Measurements from ENCODE around the gene IL2.
A peak's percentile ranks its signal among the peaks of the same experiment; 100 is the strongest.

The IL2 gene

GRCh38 chr4:122456231-122457116 is at the start of gene IL2:
Gene IL2 (minus strand): TSS chr4:122456725. CDS start chr4:122456440, 285 bp downstream.
- no peak within 1 kb of the TSS for H3K9ac ChIP-seq
- H3K9me3 ChIP-seq (replicated peaks in 1 of 11): no peaks in the 10 kb centered on the region
- H3K27ac ChIP-seq: no peak within 1 kb of the TSS
- H4K20me1 ChIP-seq: no peaks in the 10 kb centered on the region
- H3K36me3 ChIP-seq: no peaks in the 10 kb centered on the region
- no peaks in the 10 kb centered on the region for H3K27me3 ChIP-seq
- H3K4me1 ChIP-seq: peaks cover 0 to 13% (median 6%) of the 10 kb centered on the region in 10 experiments; a peak in 9 of 20 replicates
- H3K4me2 ChIP-seq: no peak within 1 kb of the TSS
- TF ChIP-seq Cebpa-rat (IDR thresholded peaks at IDR 0.05): no peak
- no peak within 1 kb of the TSS for H3K4me3 ChIP-seq

- no peak for TF ChIP-seq Cebpa-rat (IDR thresholded peaks at IDR 0.05)
- no peaks in the 10 kb centered on the region for H4K20me1 ChIP-seq
- H3K27me3 ChIP-seq: no peaks in the 10 kb centered on the region
- H3K9me3 ChIP-seq (replicated peaks in 1 of 11): no peaks in the 10 kb centered on the region
- H3K4me3 ChIP-seq: no peak overlapping the region
- H3K9ac ChIP-seq: no peak overlapping the region
- no peaks in the 10 kb centered on the region for H3K36me3 ChIP-seq
- H3K4me1 ChIP-seq: no peaks in the 10 kb centered on the region
- H3K4me2 ChIP-seq: no peak overlapping the region
- H3K27ac ChIP-seq: no peak overlapping the region
These were observed 46.7 kb upstream of the IL2 start for GRCh38 chr4:122503214-122503613.

GRCh38 chr4:122500852-122501501 is 44.5 kb upstream of the IL2 start:
- no peaks in the 10 kb centered on the region for H3K9me3 ChIP-seq (replicated peaks in 1 of 11)
- no peak for TF ChIP-seq Cebpa-rat (IDR thresholded peaks at IDR 0.05)
- no peak overlapping the region for H3K4me2 ChIP-seq

GRCh38 chr4:122489061-122489460 is 32.5 kb upstream of the IL2 start:
- peaks cover 36 to 53% (median 46%) of the 10 kb centered on the region in 11 experiments for H3K9me3 ChIP-seq (replicated peaks in 1 of 11)
- H3K9ac ChIP-seq: no peak overlapping the region
- H3K36me3 ChIP-seq: no peaks in the 10 kb centered on the region
- H3K27ac ChIP-seq: no peak overlapping the region
- H3K4me3 ChIP-seq: no peak overlapping the region
- H3K4me1 ChIP-seq: no peaks in the 10 kb centered on the region
- no peak overlapping the region for H3K4me2 ChIP-seq
- no peaks in the 10 kb centered on the region; a peak in 1 of 22 replicates for H4K20me1 ChIP-seq
- no peak for TF ChIP-seq Cebpa-rat (IDR thresholded peaks at IDR 0.05)
- no peaks in the 10 kb centered on the region for H3K27me3 ChIP-seq

More at GRCh38 chr4:122500852-122501501, 44.5 kb upstream of the IL2 start:
- no peaks in the 10 kb centered on the region for H4K20me1 ChIP-seq
- no peaks in the 10 kb centered on the region for H3K36me3 ChIP-seq
- no peaks in the 10 kb centered on the region for H3K27me3 ChIP-seq
- H3K27ac ChIP-seq: no peak overlapping the region
- H3K4me1 ChIP-seq: no peaks in the 10 kb centered on the region
- H3K4me3 ChIP-seq: no peak overlapping the region
- no peak overlapping the region for H3K9ac ChIP-seq

GRCh38 chr4:122483481-122483880 is 27.0 kb upstream of the IL2 start:
- TF ChIP-seq Cebpa-rat (IDR thresholded peaks at IDR 0.05): no peak
- no peaks in the 10 kb centered on the region; a peak in 1 of 22 replicates for H4K20me1 ChIP-seq
- H3K9me3 ChIP-seq (replicated peaks in 1 of 11): peaks cover 6 to 16% (median 13%) of the 10 kb centered on the region in 11 experiments; a peak in 21 of 22 replicates
- H3K4me1 ChIP-seq: no peaks in the 10 kb centered on the region
- no peak overlapping the region for H3K4me3 ChIP-seq
- H3K36me3 ChIP-seq: no peaks in the 10 kb centered on the region
- no peak overlapping the region for H3K27ac ChIP-seq
- H3K4me2 ChIP-seq: no peak overlapping the region
- H3K9ac ChIP-seq: no peak overlapping the region
- H3K27me3 ChIP-seq: no peaks in the 10 kb centered on the region

GRCh38 chr4:122481766-122482405 is 25.4 kb upstream of the IL2 start:
- no peak overlapping the region for H3K27ac ChIP-seq
- H3K4me2 ChIP-seq: no peak overlapping the region
- no peaks in the 10 kb centered on the region for H3K4me1 ChIP-seq
- TF ChIP-seq Cebpa-rat (IDR thresholded peaks at IDR 0.05): no peak
- H3K9me3 ChIP-seq (replicated peaks in 1 of 11): peaks cover 0 to 3% (median 1%) of the 10 kb centered on the region in 11 experiments; a peak in 5 of 22 replicates
- no peaks in the 10 kb centered on the region; a peak in 1 of 22 replicates for H4K20me1 ChIP-seq
- H3K9ac ChIP-seq: no peak overlapping the region
- H3K36me3 ChIP-seq: no peaks in the 10 kb centered on the region
- no peak overlapping the region for H3K4me3 ChIP-seq
- H3K27me3 ChIP-seq: no peaks in the 10 kb centered on the region

GRCh38 chr4:122480655-122481487 is 24.3 kb upstream of the IL2 start:
- Histone ChIP-seq H3K27ac (no peak overlapping the region), H3K4me3 (no peak overlapping the region), H3K9me3 (replicated peaks in 1 of 11) (no peaks in the 10 kb centered on the region; a peak in 1 of 22 replicates), H3K4me1 (no peaks in the 10 kb centered on the region), H4K20me1 (no peaks in the 10 kb centered on the region; a peak in 1 of 22 replicates), H3K4me2 (0 out of 22 replicates have a peak overlapping the region, but pooled peaks of 1 of the 11 experiments have one; percentile 10), H3K36me3 (no peaks in the 10 kb centered on the region), H3K27me3 (no peaks in the 10 kb centered on the region), H3K9ac (no peak overlapping the region)
- TF ChIP-seq Cebpa-rat (IDR thresholded peaks at IDR 0.05): no peak

GRCh38 chr4:122479935-122480416 is 23.5 kb upstream of the IL2 start:
- Histone ChIP-seq H3K4me2 (peak overlapping the region in 1 of 11 experiments; percentile 10; a peak in 1 of 22 replicates), H3K4me1 (no peaks in the 10 kb centered on the region), H3K4me3 (no peak overlapping the region), H3K27me3 (no peaks in the 10 kb centered on the region), H3K27ac (no peak overlapping the region), H4K20me1 (no peaks in the 10 kb centered on the region), H3K9ac (no peak overlapping the region), H3K9me3 (replicated peaks in 1 of 11) (peaks cover 0 to 6% (median 0%) of the 10 kb centered on the region in 11 experiments; a peak in 1 of 22 replicates), H3K36me3 (no peaks in the 10 kb centered on the region)
- no peak for TF ChIP-seq Cebpa-rat (IDR thresholded peaks at IDR 0.05)

Data from BLaER1 treated with 17β-estradiol and CSF1 and Interleukin-3, amounts not matched to agents 10 nM and 100 nM (cell line).